Endothelial cell of umbilical vein (primary cell): ENCODE measurements around the gene PKD2. TPM values are rescaled to one million over a fixed set of nuclear protein-coding genes. Genes with fewer than 3 reads are reported as not detected.
A peak's percentile ranks its signal among the peaks of the same experiment; 100 is the strongest.

ENCODE experiments used
- BruUV-seq: library from RNA; stranded (reverse); fragments of 400-500 nt; replicated peaks from 2 replicates; lab custom pipeline; 2021; lab: Mats Ljungman, UMichigan
- CTCF ChIA-PET: fragments of 300-600, 350-600 bp; sonication (Branson Sonifier 250); formaldehyde crosslinking; loops from one replicate; lab custom pipeline; 2021; ENCODE audit warnings: antibody characterized with exemption, inconsistent platforms; lab: Charles Lee
- POLR2A ChIA-PET: fragments of 300-600, 350-600 bp; sonication (Branson Sonifier 250); formaldehyde crosslinking; loops from one replicate; lab custom pipeline; 2021; ENCODE audit warnings: antibody characterized with exemption, inconsistent platforms; lab: Charles Lee
- DNase-seq: peaks from one replicate; pipeline ENCODE4 v3.0.0-alpha.2; 2011; ENCODE audit warnings: low read depth, low spot score
- FAIRE-seq: peaks from 2 replicates; lab custom pipeline; 2011; peaks lifted over from hg19 to GRCh38; lab: Jason Lieb, UNC
- H2AFZ ChIP-seq: 2 replicates; pipeline ENCODE4 v1.6.0; 2012; ENCODE audit warnings: low read depth, low read length, control low read depth, inconsistent platforms
- H3K27ac ChIP-seq: 2 replicates; pipeline ENCODE4 v1.5.1; 2011; ENCODE audit warnings: low read depth, mild to moderate bottlenecking, control low read depth, low read length, moderate library complexity; ENCODE audit not compliant: insufficient read depth
- H3K27me3 ChIP-seq, 2 experiments: 2 replicates each; pipeline versions ENCODE4 v1.6.0 to v1.6.1; 2011; ENCODE audit warnings: low read length in 2 of 2, mixed read lengths in 1 of 2; ENCODE audit not compliant: control insufficient read depth in 2 of 2, insufficient read depth in 2 of 2
- H3K36me3 ChIP-seq, 2 experiments: 2 replicates in 1 of 2; 3 replicates in 1 of 2; pipeline ENCODE4 v1.5.1; 2011; ENCODE audit warnings: low read length in 2 of 2, mild to moderate bottlenecking in 1 of 2, moderate library complexity in 1 of 2; ENCODE audit not compliant: control insufficient read depth in 2 of 2, insufficient read depth in 2 of 2; ENCODE audit errors: extremely low read depth in 1 of 2
- H3K4me1 ChIP-seq: 3 replicates; pipeline ENCODE4 v1.5.1; 2011; ENCODE audit warnings: mild to moderate bottlenecking, low read length; ENCODE audit not compliant: control insufficient read depth, insufficient read depth; ENCODE audit errors: extremely low read depth
- H3K4me2 ChIP-seq: 2 replicates; pipeline ENCODE4 v1.6.1; 2011; ENCODE audit warnings: low read length, control low read depth, mixed read lengths; ENCODE audit not compliant: insufficient read depth
- H3K4me3 ChIP-seq, 3 experiments: fragments of 200-600 bp in 1 of 3; sonication (generic), shearing (Covaris generic) in 1 of 3; replicated peaks in 1 of 3; 2 replicates each; pipeline ENCODE4 v1.5.1; 2011 to 2016; ENCODE audit warnings: control low read depth in 3 of 3, low read length in 3 of 3, mild to moderate bottlenecking in 2 of 3, inconsistent platforms in 1 of 3, low read depth in 1 of 3, moderate library complexity in 1 of 3; ENCODE audit not compliant: insufficient read depth in 1 of 3
- H3K79me2 ChIP-seq: 2 replicates; pipeline ENCODE4 v1.6.0; 2012; ENCODE audit warnings: low read length, inconsistent platforms; ENCODE audit not compliant: control insufficient read depth, insufficient read depth
- H3K9ac ChIP-seq: replicated peaks from 2 replicates; pipeline ENCODE3; 2011; ENCODE audit warnings: low read length, control low read depth; ENCODE audit not compliant: insufficient read depth; ENCODE audit errors: extremely low read depth
- H3K9me1 ChIP-seq: replicated peaks from 3 replicates; pipeline ENCODE4 v1.6.0; 2011; ENCODE audit warnings: mild to moderate bottlenecking, low read length; ENCODE audit not compliant: control insufficient read depth, insufficient read depth; ENCODE audit errors: extremely low read depth
- H3K9me3 ChIP-seq: replicated peaks from 2 replicates; pipeline ENCODE4 v1.5.1; 2012; ENCODE audit warnings: low read length, inconsistent platforms; ENCODE audit not compliant: control insufficient read depth, insufficient read depth
- H4K20me1 ChIP-seq: replicated peaks from 2 replicates; pipeline ENCODE3; 2011; ENCODE audit warnings: mild to moderate bottlenecking, low read length; ENCODE audit not compliant: control insufficient read depth, insufficient read depth; ENCODE audit errors: extremely low read depth
- EZH2 ChIP-seq: IDR thresholded peaks from 2 replicates; pipeline ENCODE4 v1.6.1; 2012; ENCODE audit warnings: borderline replicate concordance, low read depth, mild to moderate bottlenecking, moderate library complexity, low read length, inconsistent platforms; ENCODE audit not compliant: severe bottlenecking
- FOS ChIP-seq: IDR thresholded peaks from 2 replicates; pipeline ENCODE4 v1.6.1; 2011; ENCODE audit warnings: mild to moderate bottlenecking, low read length, moderate library complexity, borderline replicate concordance; ENCODE audit not compliant: insufficient read depth
- GATA2 ChIP-seq: IDR thresholded peaks from 2 replicates; pipeline ENCODE4 v1.7.0; 2011; ENCODE audit warnings: low read depth, mild to moderate bottlenecking, moderate library complexity, mixed read lengths, low read length; ENCODE audit not compliant: insufficient read length, insufficient read depth
- JUN ChIP-seq: IDR thresholded peaks from 2 replicates; pipeline ENCODE4 v1.6.1; 2011; ENCODE audit warnings: borderline replicate concordance, low read depth; ENCODE audit not compliant: insufficient read length, insufficient read depth
- MYC ChIP-seq: IDR thresholded peaks from one replicate; pipeline ENCODE4 v1.6.1; 2011; ENCODE audit warnings: mild to moderate bottlenecking, low read depth, low read length
- POLR2A ChIP-seq: IDR thresholded peaks from 2 replicates; pipeline ENCODE4 v1.6.1; 2012; ENCODE audit warnings: low read depth, mild to moderate bottlenecking, control low read depth, low read length
- POLR2AphosphoS5 ChIP-seq: IDR thresholded peaks from 2 replicates; pipeline ENCODE4 v1.6.1; 2012; ENCODE audit warnings: low read depth, mild to moderate bottlenecking, control low read depth, low read length, moderate library complexity; ENCODE audit not compliant: insufficient read depth
- dilution Hi-C: fragments of 300-500 bp; cut with MboI; formaldehyde crosslinking; loops from one replicate; pipeline ENCODE4 v1.15.0; 2019; ENCODE audit warnings: low sequenced_read_pairs; ENCODE audit not compliant: extremely low pct_ligation_motif_present
- intact Hi-C: fragments of 100-400 bp; cut with micrococcal nuclease; formaldehyde crosslinking; loops from one replicate; pipeline ENCODE4 v1.10.0; 2022
- polyA plus RNA-seq, 4 experiments: library from polyadenylated mRNA; depleted of rRNA in 3 of 4; stranded (reverse) in 3 of 4; unstranded in 1 of 4; fragments of >200 nt; gene quantifications; 2 replicates each; pipeline versions ENCODE4 v1.2.1 to v1.2.3, GENCODE V29; 2011 to 2012; ENCODE audit warnings: missing spikeins in 1 of 4
- total RNA-seq: library from RNA; stranded (reverse); gene quantifications from 2 replicates; pipeline ENCODE4 v1.2.3, GENCODE V29; 2021
- TF ChIP-seq, protein P1 (sequence below), 2 donors: IDR thresholded peaks; 1 replicate in 1 of 2; 2 replicates in 1 of 2; pipeline ENCODE4 v1.5.1; 2011; ENCODE audit warnings: low read length in 2 of 2, mild to moderate bottlenecking in 2 of 2, moderate library complexity in 2 of 2, control low read depth in 1 of 2, inconsistent platforms in 1 of 2, low read depth in 1 of 2; ENCODE audit not compliant: insufficient read depth in 1 of 2; ENCODE audit errors: extremely low read depth in 1 of 2
- TF ChIP-seq, protein P2 (sequence below): IDR thresholded peaks from 2 replicates; pipeline ENCODE4 v1.6.1; 2011; ENCODE audit not compliant: insufficient read depth, insufficient read length

The PKD2 gene
- total and polyA plus RNA-seq, 2 donors (not counting 3 experiments of a cell fraction or from before 2014, with no cell fraction given) = 23.1 to 27.0 TPM

DNA sequence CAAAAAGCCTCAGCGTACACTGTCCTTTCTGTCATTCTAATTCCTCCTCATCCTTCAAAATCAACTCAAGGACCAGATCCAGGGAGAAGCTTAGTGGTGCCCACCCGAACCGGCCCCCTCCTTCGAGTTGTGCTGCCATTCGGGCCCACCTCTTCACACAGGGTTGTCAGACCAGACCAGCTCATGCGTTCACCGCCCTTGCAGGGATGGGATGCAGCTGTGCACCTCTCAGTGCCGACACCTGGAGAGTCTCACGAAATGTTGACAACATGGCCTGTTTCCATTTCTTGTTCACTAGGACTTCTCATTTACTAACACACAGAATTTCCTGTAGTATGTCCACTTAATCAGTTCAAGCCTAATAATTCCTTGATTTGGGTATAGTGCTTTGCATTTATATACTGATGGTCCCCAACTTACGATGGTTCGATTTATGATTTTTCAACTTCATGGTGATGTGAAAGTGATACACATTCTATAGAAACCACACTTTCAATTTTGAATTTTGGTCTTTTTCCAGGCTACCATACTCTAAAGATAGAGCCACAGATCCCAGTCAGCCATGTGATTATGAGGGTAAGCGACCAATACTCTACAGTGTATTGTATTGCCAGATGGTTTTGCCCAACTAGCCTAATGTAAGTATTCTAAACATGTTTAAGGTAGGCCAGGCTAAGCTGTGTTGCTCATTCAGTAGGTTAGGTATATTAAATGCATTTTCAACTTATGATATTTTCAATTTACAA, 23.3 kb downstream of the PKD2 start:
- Histone ChIP-seq H3K9me1 (no peaks in the 10 kb centered on the region), H2AFZ (no peak overlapping the region), H3K4me2 (no peak overlapping the region), H3K4me1 (no peaks in the 10 kb centered on the region), H3K4me3 (no peak overlapping the region), H3K27ac (no peak overlapping the region), H3K9me3 (no peaks in the 10 kb centered on the region), H3K27me3 (no peaks in the 10 kb centered on the region), H3K9ac (no peak overlapping the region), H3K79me2 (peaks cover 1% of the 10 kb centered on the region), H3K36me3 (peaks cover 0 to 6% of the 10 kb centered on the region in 2 experiments), H4K20me1 (no peaks in the 10 kb centered on the region)
- no TSS peak for BruUV-seq
- DNase-seq (no peak), FAIRE-seq (no peak)
- dilution Hi-C loops (no loop called here), intact Hi-C loops (loop anchor here (10.0 kb wide), 1 partner anchor 424 kb away; the partner anchor contains the start of gene HERC5)
- ChIA-PET CTCF (interaction anchor here (1.0 to 4.3 kb wide), 5 partner anchors 11 to 178 kb away, joined by 3 to 295 read pairs (median 3); no protein-coding TSS in a partner anchor), POLR2A (no interaction called here)
- TF ChIP-seq EZH2 = no peak
- no peak for TF ChIP-seq GATA2

DNA sequence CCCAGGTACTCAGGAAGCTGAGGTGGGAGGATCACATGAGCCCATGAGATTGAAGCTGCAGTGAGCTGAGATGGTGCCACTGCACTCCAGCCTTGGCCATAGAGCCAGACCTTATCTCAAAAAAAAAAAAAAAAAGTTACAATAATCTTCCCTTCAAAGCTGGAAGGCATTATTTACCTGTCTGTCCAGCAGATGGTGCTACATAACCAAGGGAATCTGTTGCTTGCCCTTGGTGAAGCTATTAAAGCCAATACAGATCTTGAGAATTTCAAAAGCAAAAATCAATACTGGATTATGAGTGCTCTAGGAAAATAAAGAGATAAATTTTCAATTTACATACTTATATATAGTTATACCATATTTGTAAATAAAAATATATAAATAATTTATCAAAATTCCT, 25.9 kb downstream of the PKD2 start:
- Histone ChIP-seq H3K36me3 (peaks cover 3 to 9% of the 10 kb centered on the region in 2 experiments), H3K27ac (no peak overlapping the region), H3K9me3 (no peaks in the 10 kb centered on the region), H3K4me3 (no peak overlapping the region), H3K27me3 (no peaks in the 10 kb centered on the region), H3K79me2 (peaks cover 1% of the 10 kb centered on the region), H3K4me1 (no peaks in the 10 kb centered on the region), H3K9me1 (no peaks in the 10 kb centered on the region), H3K4me2 (no peak overlapping the region), H2AFZ (no peak overlapping the region), H4K20me1 (no peaks in the 10 kb centered on the region), H3K9ac (no peak overlapping the region)
- dilution Hi-C loops (no loop called here), intact Hi-C loops (loop anchor here (1.0 to 10.0 kb wide), 5 partner anchors 172 to 490 kb away; partner anchors contain the start of genes HERC5 and PYURF)
- ChIA-PET POLR2A (interaction anchor here (0.6 to 0.7 kb wide), 3 partner anchors 8 to 480 kb away, joined by 3 to 6 read pairs (median 4); no protein-coding TSS in a partner anchor), CTCF (interaction anchor here (0.6 to 4.3 kb wide), 49 partner anchors 9 to 626 kb away, joined by 3 to 295 read pairs (median 5); partner anchors contain the start of genes ABCG2, HERC6, PPM1K and PYURF)
- TF ChIP-seq FOS = no peak
- TF ChIP-seq, protein P1, sequence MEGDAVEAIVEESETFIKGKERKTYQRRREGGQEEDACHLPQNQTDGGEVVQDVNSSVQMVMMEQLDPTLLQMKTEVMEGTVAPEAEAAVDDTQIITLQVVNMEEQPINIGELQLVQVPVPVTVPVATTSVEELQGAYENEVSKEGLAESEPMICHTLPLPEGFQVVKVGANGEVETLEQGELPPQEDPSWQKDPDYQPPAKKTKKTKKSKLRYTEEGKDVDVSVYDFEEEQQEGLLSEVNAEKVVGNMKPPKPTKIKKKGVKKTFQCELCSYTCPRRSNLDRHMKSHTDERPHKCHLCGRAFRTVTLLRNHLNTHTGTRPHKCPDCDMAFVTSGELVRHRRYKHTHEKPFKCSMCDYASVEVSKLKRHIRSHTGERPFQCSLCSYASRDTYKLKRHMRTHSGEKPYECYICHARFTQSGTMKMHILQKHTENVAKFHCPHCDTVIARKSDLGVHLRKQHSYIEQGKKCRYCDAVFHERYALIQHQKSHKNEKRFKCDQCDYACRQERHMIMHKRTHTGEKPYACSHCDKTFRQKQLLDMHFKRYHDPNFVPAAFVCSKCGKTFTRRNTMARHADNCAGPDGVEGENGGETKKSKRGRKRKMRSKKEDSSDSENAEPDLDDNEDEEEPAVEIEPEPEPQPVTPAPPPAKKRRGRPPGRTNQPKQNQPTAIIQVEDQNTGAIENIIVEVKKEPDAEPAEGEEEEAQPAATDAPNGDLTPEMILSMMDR (IDR thresholded peaks at IDR 0.05; ENCODE audit: extremely low read depth in 1 of 2, insufficient read depth in 1 of 2, low read depth in 1 of 2, low read length in 2 of 2) = peak; percentile 43 to 55
- no peak for TF ChIP-seq POLR2AphosphoS5
- TF ChIP-seq JUN = no peak
- TF ChIP-seq MYC = no peak
- TF ChIP-seq GATA2 = no peak
- no peak for TF ChIP-seq POLR2A
- TF ChIP-seq, protein P2, sequence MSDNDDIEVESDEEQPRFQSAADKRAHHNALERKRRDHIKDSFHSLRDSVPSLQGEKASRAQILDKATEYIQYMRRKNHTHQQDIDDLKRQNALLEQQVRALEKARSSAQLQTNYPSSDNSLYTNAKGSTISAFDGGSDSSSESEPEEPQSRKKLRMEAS = no peak
- FAIRE-seq (peak; percentile 70), DNase-seq (peak; percentile 69)
- no TSS peak for BruUV-seq
